HepG2 (cell line): Measurements from ENCODE around the gene ATP9A. TPM values are rescaled to one million over a fixed set of nuclear protein-coding genes. Genes with fewer than 3 reads are reported as not detected.
A peak's percentile ranks its signal among the peaks of the same experiment; 100 is the strongest.

ENCODE experiments used
- AKAP8 ChIP-seq: sonication (generic); formaldehyde crosslinking; IDR thresholded peaks from 2 replicates; pipeline ENCODE4 v1.5.1; 2020; ENCODE audit warnings: mild to moderate bottlenecking, missing genetic modification reagents
- BRCA1 ChIP-seq: sonication (generic); formaldehyde crosslinking; IDR thresholded peaks from 2 replicates; pipeline ENCODE4 v1.4.0; 2020; ENCODE audit warnings: missing genetic modification reagents
- BRF2 ChIP-seq: sonication (generic); formaldehyde crosslinking; IDR thresholded peaks from 2 replicates; pipeline ENCODE4 v1.8.1; 2022; ENCODE audit warnings: mild to moderate bottlenecking, missing genetic modification reagents
- EEA1 ChIP-seq: sonication (generic); formaldehyde crosslinking; IDR thresholded peaks from 2 replicates; pipeline ENCODE4 v1.5.1; 2020; ENCODE audit warnings: mild to moderate bottlenecking, missing genetic modification reagents, borderline replicate concordance
- FOXO1 ChIP-seq: sonication (generic); formaldehyde crosslinking; IDR thresholded peaks from 2 replicates; pipeline ENCODE4 v1.4.0; 2020; ENCODE audit warnings: missing genetic modification reagents
- GATAD2A ChIP-seq: IDR thresholded peaks from 2 replicates; pipeline ENCODE4 v1.6.1; 2016
- GPN1 ChIP-seq: sonication (generic); formaldehyde crosslinking; IDR thresholded peaks from 2 replicates; pipeline ENCODE4 v1.5.1; 2020; ENCODE audit warnings: missing genetic modification reagents, borderline replicate concordance
- HBP1 ChIP-seq: IDR thresholded peaks from 2 replicates; pipeline ENCODE4 v1.6.1; 2016; ENCODE audit warnings: low read depth, control low read depth
- HNRNPLL ChIP-seq: fragments of 200-400 bp; formaldehyde crosslinking; IDR thresholded peaks from 2 replicates; pipeline ENCODE4 v1.6.1; 2017; ENCODE audit warnings: mild to moderate bottlenecking, low read depth, low read length; ENCODE audit not compliant: poor library complexity, severe bottlenecking
- LBX2 ChIP-seq: sonication (generic); formaldehyde crosslinking; IDR thresholded peaks from 2 replicates; pipeline ENCODE4 v1.5.0; 2020; ENCODE audit warnings: missing genetic modification reagents, mild to moderate bottlenecking, borderline replicate concordance
- MTF1 ChIP-seq: sonication (generic); formaldehyde crosslinking; IDR thresholded peaks from 2 replicates; pipeline ENCODE4 v1.5.0; 2020; ENCODE audit warnings: missing genetic modification reagents
- PHF5A ChIP-seq: IDR thresholded peaks from one replicate; pipeline ENCODE4 v1.6.1; 2018; ENCODE audit warnings: low read depth, missing genetic modification reagents; ENCODE audit not compliant: unreplicated experiment
- POLR2G ChIP-seq: fragments of 200-400 bp; formaldehyde crosslinking; IDR thresholded peaks from 2 replicates; pipeline ENCODE4 v1.6.1; 2018; ENCODE audit warnings: mild to moderate bottlenecking, low read depth, low read length, moderate library complexity
- PRDM15 ChIP-seq: sonication (generic); formaldehyde crosslinking; IDR thresholded peaks from 2 replicates; pipeline ENCODE4 v1.4.0; 2020; ENCODE audit warnings: missing genetic modification reagents
- PRPF4 ChIP-seq: fragments of 200-400 bp; formaldehyde crosslinking; IDR thresholded peaks from 2 replicates; pipeline ENCODE4 v1.6.1; 2016; ENCODE audit warnings: low read length, low read depth; ENCODE audit not compliant: poor library complexity, severe bottlenecking
- SIX4 ChIP-seq: sonication (generic); formaldehyde crosslinking; IDR thresholded peaks from 2 replicates; pipeline ENCODE4 v1.4.0; 2020; ENCODE audit warnings: missing genetic modification reagents
- SNAI1 ChIP-seq: sonication (generic); formaldehyde crosslinking; IDR thresholded peaks from 2 replicates; pipeline ENCODE4 v1.5.0; 2020; ENCODE audit warnings: mild to moderate bottlenecking, missing genetic modification reagents, borderline replicate concordance
- SP5 ChIP-seq: IDR thresholded peaks from 2 replicates; pipeline ENCODE4 v1.6.1; 2016; ENCODE audit warnings: low read depth, borderline replicate concordance
- YEATS4 ChIP-seq: sonication (generic); formaldehyde crosslinking; IDR thresholded peaks from 2 replicates; pipeline ENCODE4 v1.4.0; 2020; ENCODE audit warnings: missing genetic modification reagents, borderline replicate concordance
- ZNF20 ChIP-seq: sonication (generic); formaldehyde crosslinking; IDR thresholded peaks from 2 replicates; pipeline ENCODE4 v1.4.0; 2020; ENCODE audit warnings: mild to moderate bottlenecking, moderate library complexity, missing genetic modification reagents
- ZNF510 ChIP-seq: sonication (generic); formaldehyde crosslinking; IDR thresholded peaks from 2 replicates; pipeline ENCODE4 v1.4.0; 2020; ENCODE audit warnings: low read depth, mild to moderate bottlenecking, missing genetic modification reagents
- ZNF563 ChIP-seq: sonication (generic); formaldehyde crosslinking; IDR thresholded peaks from 2 replicates; pipeline ENCODE4 v1.8.0; 2022; ENCODE audit warnings: mild to moderate bottlenecking, moderate library complexity, missing genetic modification reagents
- ZNF749 ChIP-seq: sonication (generic); formaldehyde crosslinking; IDR thresholded peaks from 2 replicates; pipeline ENCODE4 v1.8.0; 2022; ENCODE audit warnings: mild to moderate bottlenecking, missing genetic modification reagents, moderate library complexity, borderline replicate concordance
- ZNF768 ChIP-seq: sonication (generic); formaldehyde crosslinking; IDR thresholded peaks from 2 replicates; pipeline ENCODE4 v1.4.0; 2020; ENCODE audit warnings: missing genetic modification reagents
- polyA plus RNA-seq, 8 experiments: library from polyadenylated mRNA; depleted of rRNA in 3 of 8; stranded (reverse) in 7 of 8; unstranded in 1 of 8; fragments of >200 nt; fragmentation: Illumina TruSeq in 4 of 8; extraction: Trizol in 4 of 8; gene quantifications; 2 replicates each; pipeline versions ENCODE4 v1.2.1 to v1.2.3, GENCODE V29; 2011 to 2016; ENCODE audit warnings: low read depth in 4 of 8, missing spikeins in 1 of 8, mixed read lengths in 1 of 8; ENCODE audit not compliant: insufficient read depth in 1 of 8
- total RNA-seq, 5 experiments: library from RNA; depleted of rRNA; stranded (reverse); fragments of >200 nt; fragmentation: Illumina TruSeq; extraction: Trizol; gene quantifications; 2 replicates each; pipeline ENCODE4 v1.2.3, GENCODE V29; 2016; ENCODE audit warnings: low read depth in 1 of 5

Gene ATP9A
- total and polyA plus RNA-seq, 2 of the 13 experiments (the other 11 are each of a cell fraction or from before 2014, with no cell fraction given), result 11.8 to 18.5 TPM

- no peak for TF ChIP-seq BRF2 (CRISPR knock-in tag)
- TF ChIP-seq POLR2G, result no peak
- no peak for TF ChIP-seq AKAP8 (CRISPR knock-in tag)
- no peak for TF ChIP-seq EEA1 (CRISPR knock-in tag)
- TF ChIP-seq HNRNPLL, result no peak
- TF ChIP-seq ZNF563, result no peak
- TF ChIP-seq ZNF20 (CRISPR knock-in tag), result no peak
- TF ChIP-seq GPN1 (CRISPR knock-in tag), result no peak
- TF ChIP-seq SIX4 (CRISPR knock-in tag), result peak; percentile 70
- TF ChIP-seq PHF5A (CRISPR knock-in tag), result no peak
- TF ChIP-seq FOXO1 (CRISPR knock-in tag), result peak; percentile 70; the same call in 1 of the 2 replicates
- no peak for TF ChIP-seq BRCA1 (CRISPR knock-in tag)
- 0 out of 2 replicates have a peak, but pooled peaks have one; percentile 1 for TF ChIP-seq PRDM15 (CRISPR knock-in tag)
- TF ChIP-seq SP5 (CRISPR knock-in tag), result peak; percentile 62; the same call in 1 of the 2 replicates
- TF ChIP-seq YEATS4 (CRISPR knock-in tag), result no peak
- TF ChIP-seq ZNF510 (CRISPR knock-in tag), result no peak
- no peak for TF ChIP-seq MTF1
- peak; percentile 69 for TF ChIP-seq GATAD2A (CRISPR knock-in tag)
- TF ChIP-seq PRPF4, result no peak
- TF ChIP-seq HBP1, result no peak
- no peak for TF ChIP-seq ZNF768 (CRISPR knock-in tag)
- no peak for TF ChIP-seq LBX2 (CRISPR knock-in tag)
- TF ChIP-seq ZNF749 (CRISPR knock-in tag), result no peak
- TF ChIP-seq SNAI1 (CRISPR knock-in tag), result no peak
These were observed 106.5 kb downstream of the ATP9A start (continued) for GRCh38 chr20:51661609-51662178.
